GM21528 (cell line): ENCODE measurements around the gene GALNT6.

Experiments
- ATAC-seq: cut with Tn5 transposase; IDR thresholded peaks from one replicate; pipeline ENCODE4 v1.9.1; 2021; ENCODE audit warnings: mild to moderate bottlenecking, moderate library complexity; ENCODE audit not compliant: unreplicated experiment, low FRiP score

GALNT6 gene, protein sequence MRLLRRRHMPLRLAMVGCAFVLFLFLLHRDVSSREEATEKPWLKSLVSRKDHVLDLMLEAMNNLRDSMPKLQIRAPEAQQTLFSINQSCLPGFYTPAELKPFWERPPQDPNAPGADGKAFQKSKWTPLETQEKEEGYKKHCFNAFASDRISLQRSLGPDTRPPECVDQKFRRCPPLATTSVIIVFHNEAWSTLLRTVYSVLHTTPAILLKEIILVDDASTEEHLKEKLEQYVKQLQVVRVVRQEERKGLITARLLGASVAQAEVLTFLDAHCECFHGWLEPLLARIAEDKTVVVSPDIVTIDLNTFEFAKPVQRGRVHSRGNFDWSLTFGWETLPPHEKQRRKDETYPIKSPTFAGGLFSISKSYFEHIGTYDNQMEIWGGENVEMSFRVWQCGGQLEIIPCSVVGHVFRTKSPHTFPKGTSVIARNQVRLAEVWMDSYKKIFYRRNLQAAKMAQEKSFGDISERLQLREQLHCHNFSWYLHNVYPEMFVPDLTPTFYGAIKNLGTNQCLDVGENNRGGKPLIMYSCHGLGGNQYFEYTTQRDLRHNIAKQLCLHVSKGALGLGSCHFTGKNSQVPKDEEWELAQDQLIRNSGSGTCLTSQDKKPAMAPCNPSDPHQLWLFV

DNA sequence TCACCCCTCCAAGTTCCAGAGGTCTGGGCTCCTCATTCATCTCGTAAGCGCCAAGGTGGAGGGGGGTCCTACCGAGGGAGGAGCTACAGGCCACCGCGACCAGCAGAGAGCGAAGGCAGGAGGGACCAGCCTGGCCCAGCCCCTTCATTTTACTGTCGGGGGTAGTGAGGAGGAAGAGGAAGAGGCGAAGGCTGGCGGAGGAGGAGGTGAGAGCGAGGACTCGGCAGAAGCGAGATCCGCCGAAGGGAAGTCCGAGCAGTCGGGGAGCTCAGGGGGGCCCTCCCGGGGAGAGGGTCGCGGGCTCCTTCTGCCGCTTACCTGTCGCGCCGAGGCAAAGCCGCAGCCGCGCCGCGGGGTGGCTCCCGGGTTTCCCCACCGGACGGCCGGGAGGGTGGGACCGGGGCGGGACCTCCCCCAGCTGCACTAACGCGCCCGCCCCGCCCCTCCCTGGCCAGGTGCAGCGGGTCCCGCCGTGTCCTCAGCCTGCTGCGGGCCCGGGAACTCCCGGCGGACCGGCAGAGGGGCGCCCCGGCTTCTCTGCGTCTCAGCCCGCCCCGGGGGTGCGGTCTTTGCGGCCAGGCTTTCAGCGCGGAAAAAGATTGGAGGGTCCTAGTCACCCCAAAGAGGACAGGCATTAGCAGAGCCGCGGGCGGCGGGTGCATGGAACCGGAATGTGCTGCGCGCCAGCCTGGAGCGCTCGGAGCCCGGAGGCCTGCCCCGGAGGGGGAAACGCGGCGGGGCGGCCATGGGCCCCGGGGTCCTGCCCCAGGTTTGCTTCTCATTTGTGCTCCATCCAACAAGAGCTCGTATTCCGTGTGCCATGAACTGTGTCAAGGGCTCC lies at the start of gene GALNT6:
GALNT6 (minus strand) TSS at position 124 of the 841 bp plus-strand sequence. CDS start 11,625 bp downstream, outside the sequence.
- ATAC-seq: peak; percentile 49

DNA sequence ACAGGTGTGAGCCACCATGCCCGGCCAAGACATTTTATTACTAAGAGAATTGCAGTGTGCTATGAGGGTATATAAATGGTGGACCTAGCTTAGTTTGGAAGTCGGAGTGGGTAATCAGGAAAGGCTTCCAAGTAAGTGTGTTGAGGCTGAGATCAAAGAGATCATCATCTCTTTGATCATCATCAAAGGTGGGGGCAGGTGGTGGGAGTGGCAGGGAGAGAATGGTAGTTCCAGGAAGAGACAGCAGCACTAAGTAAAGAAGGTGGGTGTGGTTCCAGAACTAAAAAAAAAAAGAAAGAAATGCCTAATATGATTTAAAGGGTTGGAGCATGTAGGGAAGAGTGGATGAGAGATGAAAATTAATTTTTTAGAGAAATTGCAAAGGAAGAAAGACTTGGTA lies 48.1 kb upstream of the GALNT6 start:
- ATAC-seq: no peak

DNA sequence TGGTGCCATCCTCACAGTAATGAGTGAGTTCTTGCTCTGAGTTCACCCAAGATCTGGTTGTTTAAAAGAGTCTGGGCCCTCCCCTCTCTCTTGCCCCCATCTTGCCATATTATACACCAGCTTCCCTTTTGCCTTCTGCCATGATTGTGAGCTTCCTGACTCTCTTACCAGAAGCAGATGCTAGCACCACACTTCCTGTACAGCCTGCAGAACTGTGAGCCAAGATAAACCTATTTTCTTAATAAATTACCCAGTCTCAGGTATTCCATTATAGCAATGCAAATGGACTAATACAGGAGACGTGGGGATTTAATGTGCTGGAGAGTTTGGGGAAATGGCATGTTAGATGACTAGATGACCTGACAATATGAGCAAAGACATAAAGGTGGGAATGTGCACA lies 46.2 kb upstream of the GALNT6 start:
- ATAC-seq: no peak

DNA sequence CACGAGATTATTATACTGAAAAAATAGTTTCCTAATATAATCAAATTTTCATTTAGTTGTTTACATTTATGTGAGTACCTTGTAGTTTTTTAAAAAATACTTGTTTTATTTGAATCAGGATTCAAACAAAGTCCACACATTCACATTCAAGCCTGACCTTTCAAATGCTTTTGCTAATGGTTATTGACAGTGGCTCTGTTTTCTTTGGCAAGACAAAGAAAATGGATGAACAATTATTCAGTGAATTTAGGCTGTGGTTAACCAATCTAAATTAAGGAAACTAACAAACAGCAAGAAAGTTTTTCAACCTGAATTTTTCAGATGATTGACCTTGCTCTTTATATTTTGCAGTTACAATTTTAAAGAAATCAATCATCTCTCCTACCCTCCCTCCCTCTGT lies 43.1 kb upstream of the GALNT6 start:
- no peak for ATAC-seq

DNA sequence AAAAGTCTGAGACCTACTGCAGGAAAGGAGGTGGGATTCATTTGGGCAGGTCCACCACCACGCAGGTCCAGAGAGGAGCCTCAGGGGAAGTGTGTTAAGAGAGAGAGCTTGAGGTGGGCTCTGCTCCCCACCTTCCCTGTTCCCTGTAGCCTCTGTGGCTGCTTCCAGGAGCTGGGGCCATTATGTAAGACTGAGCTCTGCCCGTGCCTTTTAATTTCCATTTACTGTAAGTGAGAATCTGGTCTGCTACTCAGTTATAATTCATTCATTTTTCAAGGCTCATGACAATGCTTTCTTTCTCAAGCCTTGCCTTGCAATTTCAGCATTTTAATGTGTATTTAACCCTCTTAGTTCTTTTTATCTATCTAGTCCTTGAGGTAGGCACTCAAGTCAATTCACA lies 41.7 kb upstream of the GALNT6 start:
- ATAC-seq: no peak

DNA sequence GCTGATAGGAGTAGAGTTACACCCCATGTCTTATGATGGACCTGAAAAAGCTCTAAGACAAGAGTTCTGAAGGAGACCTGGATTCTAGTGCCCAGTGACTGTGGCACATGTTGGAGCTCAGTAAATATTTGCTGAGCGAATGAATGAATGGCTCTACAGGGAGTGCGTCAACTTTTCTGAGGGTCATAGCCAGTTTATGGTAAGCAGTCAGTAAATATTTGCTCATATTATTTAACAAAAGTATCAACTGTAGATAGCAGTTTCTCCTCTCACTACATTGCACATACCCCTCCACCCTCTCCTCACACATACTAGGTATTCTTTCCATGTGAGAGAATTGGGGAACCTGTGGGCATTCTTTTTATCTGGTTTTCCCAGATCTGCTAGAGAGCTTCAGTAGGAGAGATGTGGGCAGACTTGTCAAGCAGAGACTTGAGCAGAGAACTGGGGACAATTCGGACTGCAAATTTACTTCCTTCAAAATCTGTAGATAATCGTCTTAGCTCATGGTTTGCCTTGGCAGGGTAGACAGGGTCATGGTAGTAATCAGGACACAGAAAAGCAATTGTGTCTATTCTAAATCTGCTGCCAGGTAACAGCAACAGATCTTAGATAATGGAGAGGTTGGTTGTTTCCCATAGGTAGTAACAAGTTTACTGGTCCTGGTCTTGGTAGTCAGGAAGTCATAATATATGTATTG lies 39.1 kb upstream of the GALNT6 start:
- ATAC-seq: no peak

DNA sequence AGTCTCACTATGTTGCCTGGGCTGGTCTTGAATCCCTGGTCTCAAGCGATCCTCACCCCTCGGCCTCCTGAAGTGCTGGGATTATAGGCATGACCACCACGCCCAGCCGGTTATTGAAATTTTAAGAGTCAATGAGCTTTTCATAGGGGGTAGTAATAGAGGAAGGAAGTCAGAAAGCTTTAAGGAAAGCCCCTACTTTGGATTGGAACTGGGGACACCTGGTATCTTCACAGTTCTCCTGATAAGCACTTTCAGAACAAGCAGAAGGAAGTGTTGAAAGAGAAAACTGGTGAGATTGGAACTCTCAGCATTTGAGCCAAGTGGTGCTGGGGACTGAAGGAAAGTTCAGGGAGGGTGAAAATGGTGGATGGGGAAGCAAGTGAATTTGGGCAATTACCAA lies 38.5 kb upstream of the GALNT6 start:
- ATAC-seq: no peak

DNA sequence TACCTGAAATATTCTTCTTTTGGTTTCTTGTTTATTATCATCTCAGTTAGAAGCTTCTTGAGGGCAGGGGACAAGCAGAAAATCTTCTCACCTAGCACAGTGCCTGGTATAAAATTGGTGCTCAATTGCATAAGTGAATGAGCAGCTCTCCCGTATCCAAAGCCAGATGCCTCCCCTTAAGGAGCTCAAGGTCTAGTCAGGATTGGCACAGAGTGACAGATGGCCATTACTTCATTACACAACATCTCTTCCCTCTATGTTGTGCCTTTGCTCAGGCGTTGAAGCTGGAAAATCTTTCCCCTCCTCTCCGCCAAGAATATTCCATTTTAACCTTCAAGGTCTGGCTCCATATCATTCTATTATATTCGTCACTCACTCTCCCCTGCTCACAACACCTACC lies 37.0 kb upstream of the GALNT6 start:
- no peak for ATAC-seq

DNA sequence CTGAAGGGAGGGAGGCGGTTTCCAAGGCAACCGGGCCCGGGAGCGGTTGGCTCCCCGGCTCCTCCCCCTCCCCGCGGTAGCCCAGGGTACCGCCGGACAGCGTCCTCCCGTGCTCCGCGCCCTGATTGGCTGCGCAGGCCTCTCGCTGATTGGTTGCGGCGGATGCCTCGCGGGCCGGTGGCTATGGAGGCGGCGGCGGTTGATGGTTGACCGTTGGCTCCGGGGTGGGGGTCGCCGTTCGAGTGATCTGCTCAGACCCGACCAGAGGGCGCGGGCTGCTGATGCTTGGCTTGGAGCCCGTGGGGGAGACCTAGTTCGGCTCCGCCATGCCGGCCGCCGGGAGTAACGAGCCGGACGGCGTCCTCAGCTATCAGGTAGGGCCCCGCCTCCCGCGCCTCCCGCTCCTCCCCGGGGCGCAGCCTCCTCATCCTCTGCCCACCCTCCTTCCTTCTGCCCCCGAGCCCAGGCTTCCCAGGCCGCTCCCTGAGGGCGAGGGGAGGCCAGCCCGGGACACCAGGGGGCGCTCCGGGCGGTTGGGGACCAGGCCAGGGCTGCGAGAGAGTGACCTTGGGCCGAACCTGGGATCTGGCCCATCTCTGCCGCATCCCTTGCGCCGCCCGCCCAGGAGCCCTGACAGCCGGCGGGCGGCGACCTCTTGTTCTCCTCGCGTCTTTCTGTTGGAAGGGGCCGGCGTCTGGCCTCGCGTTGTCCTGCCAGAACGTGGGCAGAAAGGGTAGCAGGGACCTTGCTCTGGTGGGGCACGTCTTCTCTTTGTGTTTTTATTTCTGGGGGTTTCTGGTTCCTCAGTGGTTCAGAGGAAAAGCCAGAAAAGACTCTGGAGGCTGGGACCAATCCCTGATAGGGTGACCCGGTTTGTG lies 33.7 kb upstream of the GALNT6 start, which contains the start of gene SLC4A8:
SLC4A8 (plus strand) TSS at position 170 of the 878 bp plus-strand sequence; CDS start at position 327, 157 bp downstream.
- ATAC-seq: peak; percentile 88

DNA sequence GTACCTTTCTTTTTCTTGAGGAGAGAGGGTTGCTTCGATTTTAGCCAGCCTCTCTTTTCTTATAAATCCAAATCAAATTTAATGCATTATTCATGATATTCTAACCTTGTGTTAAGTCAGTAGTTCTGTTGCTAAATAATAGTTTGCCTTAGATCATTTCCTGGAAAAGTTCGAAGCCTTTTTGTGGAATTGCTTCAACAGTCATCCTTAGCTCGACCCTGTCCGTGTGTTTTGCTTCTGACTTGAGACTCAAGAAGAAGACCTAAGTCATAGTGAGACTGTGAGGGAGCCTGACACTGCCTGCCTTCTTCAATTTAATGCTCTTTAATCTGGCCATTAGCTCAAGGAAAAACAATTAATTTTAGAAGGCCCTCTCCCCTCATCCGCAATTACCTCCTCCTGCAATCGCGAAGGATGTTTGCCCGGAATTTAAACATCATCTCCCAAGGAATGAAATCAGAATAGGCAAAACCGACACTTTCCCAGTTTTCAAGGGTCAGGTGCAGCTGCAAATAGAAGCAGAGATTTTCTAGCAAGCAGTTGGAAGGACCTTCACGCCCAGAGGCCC lies 33.0 kb upstream of the GALNT6 start:
- ATAC-seq: no peak

DNA sequence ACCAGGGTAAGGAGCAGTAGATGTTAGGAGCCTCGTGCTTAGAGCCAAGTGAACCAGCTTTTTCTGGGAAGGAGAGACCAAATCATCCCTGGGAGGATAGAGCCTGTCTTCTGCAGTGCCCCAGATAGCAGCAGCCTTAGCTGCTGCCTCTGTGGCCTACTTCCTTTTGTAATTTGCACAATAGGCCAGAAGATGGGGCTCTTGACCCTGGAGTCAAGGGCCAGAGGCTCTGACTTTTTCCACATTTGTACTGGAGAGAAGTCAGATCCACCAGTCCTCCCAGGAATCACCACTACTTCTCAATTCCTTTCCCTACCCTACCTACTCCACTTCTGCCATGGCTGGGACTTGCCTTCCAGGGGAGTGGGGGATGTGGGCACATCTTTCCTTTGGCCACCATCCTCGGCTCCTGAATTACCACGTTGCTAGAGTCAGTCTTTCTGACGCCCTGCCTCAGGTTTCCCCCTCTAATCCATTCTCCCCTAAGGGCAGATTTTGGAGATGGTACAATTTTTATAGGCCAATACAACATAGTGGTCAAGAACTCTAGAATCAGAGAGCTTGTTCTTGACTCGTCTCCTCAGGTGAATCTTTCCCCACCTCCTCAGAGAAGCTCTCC lies 30.2 kb upstream of the GALNT6 start:
- no peak for ATAC-seq

DNA sequence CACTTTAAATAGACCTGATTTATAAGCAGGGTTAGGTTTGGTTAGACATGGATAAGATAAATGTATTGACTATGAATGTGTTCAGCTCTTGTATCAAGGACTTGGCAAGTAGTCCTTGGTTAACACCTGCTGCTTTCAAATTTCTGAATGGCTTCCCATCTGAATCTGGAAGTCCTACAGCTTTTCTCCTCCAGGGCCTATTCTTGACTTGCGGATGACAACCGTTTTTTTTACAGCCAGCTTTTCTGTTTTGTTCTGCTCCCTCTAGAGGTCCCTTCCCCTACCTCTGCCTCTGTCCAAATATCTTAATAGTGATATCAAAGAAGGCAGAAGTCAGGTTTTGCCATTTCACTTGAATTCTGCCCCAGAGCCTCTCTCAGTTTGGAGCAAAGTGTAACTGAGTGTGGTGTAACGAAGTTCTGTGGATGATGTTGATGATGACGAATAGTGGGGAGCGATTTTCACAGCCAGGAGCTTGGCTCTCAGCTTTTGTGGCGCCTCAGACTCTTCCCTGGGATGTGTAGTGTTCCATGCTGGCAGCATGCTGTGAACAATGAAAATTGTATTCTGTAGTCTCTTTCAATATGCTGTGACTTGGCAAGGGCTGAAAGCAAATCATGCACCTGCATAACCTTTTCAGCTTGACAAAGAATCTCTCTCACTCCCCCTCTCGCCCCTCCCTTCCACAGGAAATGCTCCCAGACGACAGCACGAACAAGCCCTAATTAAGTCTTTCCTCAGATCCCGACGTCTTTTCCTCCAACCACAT lies 28.4 kb upstream of the GALNT6 start:
- no peak for ATAC-seq

DNA sequence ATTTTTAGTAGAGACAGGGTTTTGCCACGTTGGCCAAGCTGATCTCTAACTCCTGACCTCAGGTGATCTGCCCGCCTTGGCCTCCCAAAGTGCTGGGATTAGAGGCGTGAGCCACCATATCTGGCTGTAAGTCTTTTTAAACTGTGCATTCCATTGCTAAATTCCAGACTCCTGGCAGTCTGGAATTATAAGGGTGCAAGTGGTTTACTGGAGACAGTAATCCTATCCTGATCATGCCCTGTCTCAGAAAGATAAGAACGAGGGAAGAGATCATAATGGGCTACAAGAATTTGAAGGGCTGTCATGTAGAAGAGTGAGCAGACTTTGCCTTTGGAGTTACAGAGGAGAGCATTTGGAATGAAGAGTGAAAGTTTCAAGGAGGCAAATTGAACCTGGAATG lies 26.6 kb upstream of the GALNT6 start:
- ATAC-seq: no peak

DNA sequence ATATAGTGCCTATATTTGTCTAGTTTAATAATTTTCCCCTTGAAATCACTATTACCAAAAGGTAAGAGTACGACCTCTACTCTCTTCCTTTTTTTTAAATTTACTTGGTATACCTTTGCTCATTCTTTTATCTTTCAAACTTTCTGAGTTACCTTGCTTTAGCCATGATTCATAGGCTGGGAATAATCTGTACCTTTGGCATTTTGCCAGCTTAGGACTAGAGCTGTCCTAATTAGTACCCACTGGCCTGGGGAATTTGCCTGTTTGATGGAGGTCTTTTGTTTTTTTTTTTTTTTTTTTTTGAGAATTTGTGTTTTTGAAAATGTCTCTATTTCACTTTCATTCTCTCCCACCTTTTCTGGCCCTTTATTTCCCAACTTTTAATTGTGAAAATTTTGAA lies 24.7 kb upstream of the GALNT6 start:
- no peak for ATAC-seq

DNA sequence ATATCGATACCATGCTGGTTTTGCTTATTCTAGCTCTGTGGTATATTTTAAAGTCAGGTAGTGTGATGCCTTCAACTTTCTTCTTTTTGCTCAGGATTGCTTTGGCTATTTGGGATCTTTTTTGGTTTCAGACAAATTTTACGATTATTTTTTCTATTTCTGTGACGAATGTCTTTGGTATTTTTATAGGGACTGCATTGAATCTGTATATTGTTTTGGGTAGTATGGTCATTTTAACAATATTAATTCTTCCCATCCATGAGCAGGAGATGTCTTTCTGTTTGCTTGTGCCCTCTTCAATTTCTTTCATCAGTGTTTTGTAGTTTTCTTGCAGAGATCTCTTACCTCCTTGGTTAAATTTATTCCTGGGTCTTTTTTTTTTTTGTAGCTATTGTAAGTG lies 22.6 kb upstream of the GALNT6 start:
- no peak for ATAC-seq

DNA sequence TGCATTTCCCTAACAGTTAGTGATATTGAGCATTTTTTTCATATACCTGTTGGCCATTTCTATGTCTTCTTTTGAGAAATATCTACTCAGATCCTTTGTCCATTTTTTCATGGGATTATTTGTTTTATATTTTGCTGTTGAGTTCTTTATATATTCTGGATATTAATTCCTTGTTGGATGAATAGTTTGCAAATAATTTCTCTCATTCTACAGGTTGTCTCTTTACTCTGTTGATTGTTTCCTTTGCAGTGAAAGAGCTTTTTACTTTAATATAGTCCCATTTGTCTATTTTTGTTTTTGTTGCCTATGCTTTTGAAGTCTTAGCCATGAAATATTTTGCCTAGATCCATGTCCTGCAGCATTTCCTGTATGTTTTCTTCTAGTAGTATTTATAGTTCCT lies 21.9 kb upstream of the GALNT6 start:
- no peak for ATAC-seq

DNA sequence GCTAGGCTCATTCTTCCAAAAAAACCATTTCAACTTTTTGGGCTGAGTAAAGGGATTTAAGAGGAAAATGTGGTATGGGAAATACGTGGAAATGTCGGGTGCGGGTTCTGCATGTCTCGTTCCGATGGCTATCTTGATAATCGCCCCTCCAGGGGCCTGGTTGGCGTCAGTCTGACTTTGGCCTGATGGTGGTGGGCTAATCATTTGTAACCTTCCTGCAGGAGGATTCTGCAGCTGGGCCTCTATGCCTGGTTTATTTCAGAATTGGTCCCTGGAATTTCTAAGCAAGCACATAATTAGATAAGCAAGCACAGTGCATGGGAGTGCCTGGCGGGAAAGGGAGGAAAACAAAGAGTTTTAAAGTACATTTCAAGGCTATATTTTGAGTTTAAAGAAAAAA lies 18.6 kb upstream of the GALNT6 start:
- no peak for ATAC-seq

DNA sequence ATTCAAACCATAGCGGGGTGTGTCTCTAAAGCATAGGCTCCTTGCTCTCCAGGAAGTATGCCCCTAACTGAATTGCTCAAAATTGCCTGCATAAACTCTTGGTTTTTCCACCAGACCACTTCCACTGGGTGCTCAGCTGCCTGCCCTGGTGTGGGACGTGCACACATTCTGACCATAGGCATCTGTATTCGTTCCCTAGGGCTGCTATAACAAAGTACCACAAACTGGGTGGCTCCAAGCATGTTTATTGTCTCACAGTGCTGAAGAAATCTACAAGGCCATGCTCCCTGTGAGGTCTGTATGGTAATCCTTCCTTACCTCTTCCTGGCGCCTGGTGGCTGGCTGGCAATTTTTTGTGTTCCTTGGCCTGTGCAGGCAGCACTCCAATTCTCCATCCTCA lies 16.4 kb upstream of the GALNT6 start:
- no peak for ATAC-seq
